GM19372 (cell line): Measurements from ENCODE around the gene GBA3.

Experiments used
- ATAC-seq: cut with Tn5 transposase; IDR thresholded peaks from one replicate; pipeline ENCODE4 v1.9.1; 2021; ENCODE audit warnings: mild to moderate bottlenecking, low read depth, moderate library complexity; ENCODE audit not compliant: unreplicated experiment

The GBA3 gene

DNA sequence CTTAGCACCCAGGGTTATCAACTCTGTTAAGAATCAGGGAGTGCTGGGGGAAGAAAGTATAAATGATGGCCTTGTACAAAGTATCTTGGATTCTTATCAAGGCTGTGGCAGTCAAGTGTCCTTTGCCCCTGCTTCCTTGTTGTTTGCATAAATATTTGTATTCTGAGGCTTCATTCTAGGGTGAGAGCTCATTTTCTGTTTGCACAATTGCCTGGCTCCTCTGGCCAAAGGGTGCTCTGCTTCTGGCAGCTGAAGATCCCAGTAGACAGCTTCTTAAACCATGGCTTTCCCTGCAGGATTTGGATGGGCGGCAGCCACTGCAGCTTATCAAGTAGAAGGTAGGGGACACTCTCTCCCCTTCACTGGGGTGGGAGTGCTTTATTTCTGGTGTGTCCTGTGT, at the start of gene GBA3:
Gene GBA3, plus strand, starts transcription at position 202 of the 400 bp plus-strand sequence.
- no peak for ATAC-seq

DNA sequence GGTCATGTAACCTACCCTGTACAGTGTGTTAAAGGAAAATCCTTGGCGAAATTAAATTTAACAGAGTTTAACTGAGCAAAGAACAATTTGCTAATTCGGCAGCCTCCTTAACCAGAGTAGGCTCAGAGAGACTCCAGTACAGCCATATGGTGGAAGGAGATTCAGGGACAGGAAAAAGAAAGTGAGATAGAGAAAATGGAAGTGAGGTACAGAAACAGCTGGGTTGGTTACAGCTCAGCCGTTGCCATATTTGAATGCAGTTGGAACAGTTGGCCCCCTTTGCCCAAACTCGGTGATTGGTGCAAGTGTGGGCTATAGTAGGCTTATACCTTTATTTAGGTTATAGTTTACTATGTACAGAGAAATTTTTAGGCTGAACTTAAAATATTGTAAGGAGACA, 48.8 kb upstream of the GBA3 start:
- ATAC-seq = no peak

DNA sequence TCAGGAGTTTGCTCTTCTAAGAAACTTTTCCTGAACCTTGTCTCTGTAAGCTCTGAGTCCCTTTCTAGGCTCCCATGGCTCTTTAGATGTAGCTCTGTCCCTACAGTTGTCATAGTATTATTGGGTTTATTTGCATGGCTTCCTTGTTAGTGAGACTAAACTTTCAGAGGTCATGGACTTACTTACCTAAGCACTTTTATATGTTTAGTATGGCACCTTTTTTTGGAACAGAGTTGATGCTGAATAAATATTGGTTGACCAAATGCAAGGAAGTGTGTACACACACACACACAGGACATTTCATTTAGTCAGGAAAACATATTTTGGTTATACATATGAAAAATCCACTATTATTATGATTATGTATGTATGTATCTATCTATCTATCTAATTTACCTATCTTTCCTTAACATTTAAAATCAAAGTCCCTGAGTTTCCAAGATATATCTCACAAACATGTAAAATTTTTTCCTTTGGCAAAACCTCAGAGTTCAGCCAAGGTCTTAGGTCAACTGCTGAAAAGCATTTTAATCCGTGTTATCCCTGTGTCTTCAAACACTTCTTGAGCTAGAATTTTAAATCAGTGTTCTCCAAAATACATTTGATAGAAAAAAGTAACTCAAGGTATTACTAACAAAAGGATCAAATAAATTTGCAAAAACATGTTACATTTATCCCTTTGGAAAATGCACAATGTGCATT, 47.1 kb upstream of the GBA3 start:
- no peak for ATAC-seq

DNA sequence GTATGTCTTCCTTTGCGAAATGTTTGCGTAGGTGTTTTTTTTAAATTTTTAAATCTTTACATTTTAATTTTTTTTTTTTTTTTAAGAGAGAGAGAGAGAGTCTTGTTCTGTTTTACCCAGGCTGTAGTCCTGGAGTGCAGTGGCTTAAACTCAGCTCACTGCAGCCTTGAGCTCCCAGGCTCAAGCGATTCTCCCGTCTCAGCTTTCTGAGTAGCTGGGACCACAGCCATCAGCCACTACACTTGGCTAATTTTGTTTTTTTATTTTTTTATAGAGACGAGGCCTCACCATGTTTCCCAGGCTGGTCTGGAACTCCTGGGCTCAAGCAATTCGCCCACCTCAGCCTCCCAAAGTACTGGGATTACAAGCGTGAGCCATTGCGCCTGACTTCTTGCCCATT, 43.7 kb upstream of the GBA3 start:
- no peak for ATAC-seq

DNA sequence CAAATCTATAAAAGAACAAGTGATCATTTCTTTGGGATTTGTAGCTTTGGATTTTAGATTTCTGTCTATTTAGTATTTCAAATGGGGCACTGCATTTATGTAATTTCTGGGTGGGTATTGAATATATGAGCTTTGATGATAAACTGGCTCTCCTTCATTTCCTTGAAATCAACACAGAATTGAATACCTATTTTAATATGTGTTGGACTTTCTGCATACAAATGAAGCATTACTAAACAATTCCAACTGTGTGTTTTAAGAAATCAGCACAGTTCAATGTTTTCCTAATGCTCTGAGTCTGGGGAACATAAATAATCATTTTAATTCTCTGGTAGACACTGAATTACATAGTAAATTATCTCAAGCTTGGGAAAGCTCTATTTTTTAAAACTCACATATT, 42.0 kb upstream of the GBA3 start:
- ATAC-seq = no peak

DNA sequence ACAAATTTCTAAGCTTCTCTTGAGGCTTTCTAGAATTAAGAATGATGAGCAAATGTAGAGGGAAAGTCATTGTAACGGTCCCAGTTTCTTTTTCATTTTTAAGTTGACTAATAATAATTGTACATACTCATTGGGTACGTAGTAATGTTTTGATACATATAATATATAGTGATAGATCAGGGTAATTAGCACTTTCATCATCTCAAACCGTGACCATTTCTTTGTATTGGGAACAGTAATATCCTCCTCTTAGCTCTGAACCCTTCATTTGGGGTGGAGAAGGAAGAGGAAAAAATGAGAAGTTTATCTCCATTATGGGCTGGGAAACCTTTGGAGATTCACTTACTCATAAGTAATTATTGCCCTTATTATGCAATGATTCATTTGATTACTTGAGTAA, 39.0 kb upstream of the GBA3 start:
- no peak for ATAC-seq

DNA sequence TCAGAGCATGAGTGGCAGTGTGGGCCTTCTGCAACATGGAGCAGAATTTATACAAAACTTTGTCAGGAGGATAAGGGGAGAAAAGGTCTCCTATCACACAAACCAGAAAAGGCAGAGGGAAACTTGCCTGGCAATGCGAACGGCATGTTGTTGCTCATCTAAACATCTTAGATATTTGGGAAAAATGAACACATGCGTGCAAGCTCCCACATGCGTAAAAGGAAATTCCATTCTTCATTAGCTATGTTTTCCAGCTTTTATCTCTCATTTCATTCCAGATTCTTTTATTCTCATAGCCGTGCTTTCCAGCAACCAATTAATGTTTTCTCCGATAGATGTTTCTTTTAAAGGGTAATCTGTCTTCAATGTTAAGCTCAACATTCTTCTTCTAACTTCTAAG, 31.3 kb upstream of the GBA3 start:
- no peak for ATAC-seq

DNA sequence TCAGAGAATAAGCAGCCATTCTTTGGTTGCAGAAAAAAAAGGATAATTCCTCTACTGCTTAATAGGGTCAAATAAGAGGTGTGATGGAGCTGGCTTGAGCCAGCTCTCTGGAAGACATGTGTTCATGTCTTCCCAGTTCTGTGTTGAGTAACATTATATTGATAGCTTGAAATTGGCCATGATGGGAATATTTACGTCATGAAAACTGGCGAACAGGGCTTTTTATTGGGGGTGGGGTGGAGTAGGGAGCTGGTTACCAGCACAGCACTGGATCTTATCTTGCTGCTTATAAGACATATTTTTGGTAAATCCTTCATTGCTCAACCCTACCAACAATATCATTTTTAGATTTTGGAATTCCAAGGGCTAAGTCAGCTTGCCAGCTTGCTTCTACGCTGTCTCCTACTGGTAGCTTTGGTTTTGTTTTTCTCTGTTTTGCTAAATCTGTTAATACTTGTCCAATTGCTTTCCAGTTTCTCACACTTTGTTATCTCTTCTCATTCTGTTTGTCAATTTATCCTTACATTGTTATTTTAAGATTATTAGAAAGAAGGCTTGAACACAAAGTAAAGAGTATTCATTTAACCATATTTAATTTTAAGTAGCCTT, 25.3 kb upstream of the GBA3 start:
- ATAC-seq = no peak

DNA sequence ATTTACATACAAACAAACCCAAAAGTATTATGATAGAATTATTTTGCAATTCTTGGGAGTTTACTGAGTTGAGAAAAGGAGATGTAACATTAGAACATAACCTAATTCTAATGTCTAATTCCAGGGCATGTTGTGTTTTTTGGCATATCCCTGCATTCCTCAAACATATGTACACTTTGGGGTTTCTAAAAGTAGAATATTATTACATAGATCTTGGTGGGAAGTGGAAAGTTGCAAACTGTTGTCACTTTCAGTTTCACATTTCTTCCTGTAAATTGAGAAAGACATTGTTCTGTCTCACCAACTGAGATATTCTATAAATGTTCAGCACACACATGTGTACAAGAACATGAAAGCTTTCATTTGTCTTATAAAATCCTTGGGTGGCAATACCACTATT, 24.4 kb upstream of the GBA3 start:
- no peak for ATAC-seq

DNA sequence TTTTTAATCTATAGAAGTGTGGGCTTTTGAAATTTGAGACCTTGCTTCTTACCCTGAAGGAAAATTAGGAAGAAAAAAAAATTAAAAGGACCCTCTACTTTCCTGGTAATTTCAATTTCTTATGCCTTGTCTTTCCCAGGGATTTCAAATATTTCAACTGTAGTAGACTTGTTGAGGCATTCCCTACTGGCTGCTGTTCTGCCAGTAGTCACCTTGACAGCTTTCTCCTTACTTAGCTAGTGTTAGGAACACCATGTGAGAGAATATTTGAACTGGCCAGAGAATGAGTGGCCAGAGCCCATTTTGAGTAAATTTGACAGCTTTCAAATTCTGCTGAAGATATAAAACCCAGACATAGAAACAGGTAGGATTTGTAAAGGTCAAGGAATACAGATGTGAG, 24.0 kb upstream of the GBA3 start:
- ATAC-seq = no peak

DNA sequence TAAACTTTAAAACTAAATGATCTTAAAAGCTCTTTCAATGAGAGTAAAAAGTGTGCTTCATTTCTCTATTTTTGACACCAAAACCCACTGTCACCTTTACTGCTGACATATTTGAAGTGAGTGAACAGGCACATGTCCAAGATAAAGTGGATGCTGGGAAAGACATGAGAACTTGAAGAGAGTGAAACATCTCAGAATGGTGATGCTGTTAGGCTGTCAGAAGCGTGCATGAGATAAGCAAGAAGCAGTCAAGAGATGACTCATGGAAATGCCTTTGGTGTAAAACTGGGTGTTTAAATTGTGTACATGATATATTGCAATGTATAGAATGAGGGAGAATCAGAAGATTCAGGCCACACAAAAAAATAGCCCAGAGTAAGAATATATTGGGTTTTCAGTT, 21.8 kb upstream of the GBA3 start:
- ATAC-seq = no peak

DNA sequence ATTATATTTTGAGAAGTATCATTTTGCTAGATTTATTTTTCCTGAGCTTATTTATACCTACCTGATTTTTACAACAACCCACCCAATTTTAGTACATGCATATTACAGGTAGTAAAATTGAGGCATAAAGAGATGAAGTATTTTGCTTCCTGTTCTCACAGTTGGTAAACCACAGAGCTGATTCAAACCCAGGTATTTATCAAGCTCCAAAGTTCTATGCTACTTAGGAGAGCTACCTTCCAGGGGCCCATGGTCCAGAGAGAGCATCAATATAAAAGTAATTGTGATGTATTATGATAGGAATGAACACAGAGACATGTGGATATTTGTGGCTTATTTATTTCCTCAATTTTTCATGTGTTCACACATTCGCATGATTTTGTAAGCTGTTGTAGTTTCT, 20.2 kb upstream of the GBA3 start:
- no peak for ATAC-seq

DNA sequence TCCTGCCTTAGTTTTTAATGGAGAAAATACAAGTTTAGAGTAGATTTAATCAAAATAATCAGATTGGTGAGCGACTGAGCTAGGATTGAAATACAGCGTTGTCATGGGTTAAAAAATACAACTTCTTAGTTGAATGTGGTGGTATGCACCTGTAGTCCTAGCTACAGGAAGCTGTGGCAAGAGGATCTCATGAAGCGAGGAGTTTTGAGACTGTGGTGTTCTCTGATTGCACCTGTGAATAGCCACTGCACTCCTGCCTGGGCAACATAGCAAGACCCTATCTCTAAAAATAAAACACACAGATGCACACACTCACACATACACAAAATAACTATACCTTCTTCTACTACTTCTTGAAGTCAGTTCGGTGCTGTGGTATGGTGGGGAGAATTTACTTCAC, 19.8 kb upstream of the GBA3 start:
- no peak for ATAC-seq

DNA sequence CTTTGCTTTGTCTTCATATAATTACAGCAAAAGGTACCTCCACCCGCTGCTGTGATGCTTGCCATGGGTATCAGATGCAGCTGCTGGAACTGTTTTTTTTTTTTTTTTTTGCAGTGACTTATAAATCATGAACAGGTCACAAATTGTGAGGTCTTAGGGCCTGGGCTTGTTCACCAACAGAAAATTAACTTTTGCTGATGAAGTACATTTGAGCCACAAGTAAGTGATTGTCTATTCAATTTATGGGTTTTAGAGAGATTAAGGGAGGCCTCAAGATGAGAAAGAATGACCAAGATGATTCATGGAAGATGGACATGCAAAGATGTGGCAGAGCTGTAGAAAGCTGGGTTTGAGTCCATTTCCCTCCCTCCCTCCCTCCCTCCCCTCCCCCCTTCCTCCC, 18.0 kb upstream of the GBA3 start:
- no peak for ATAC-seq

DNA sequence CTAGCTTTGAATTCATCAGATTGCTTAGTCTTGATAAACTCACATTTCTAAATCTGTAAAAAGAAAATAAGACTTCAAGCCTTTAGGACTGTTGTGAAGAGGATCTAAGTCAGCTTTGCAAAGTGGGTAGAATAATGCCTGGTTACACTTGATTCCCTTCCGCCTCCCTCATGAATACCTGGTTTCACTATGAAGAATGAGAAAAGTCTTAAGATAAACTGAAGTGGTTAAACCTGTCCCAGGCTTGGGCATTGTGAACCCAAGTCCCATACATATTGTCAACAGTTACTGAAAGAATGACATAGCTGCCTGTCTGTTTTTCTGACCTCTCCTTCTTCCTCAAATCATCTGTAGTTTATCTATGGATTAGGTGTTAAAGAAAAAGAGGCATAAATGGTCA, 16.7 kb upstream of the GBA3 start:
- ATAC-seq = no peak

DNA sequence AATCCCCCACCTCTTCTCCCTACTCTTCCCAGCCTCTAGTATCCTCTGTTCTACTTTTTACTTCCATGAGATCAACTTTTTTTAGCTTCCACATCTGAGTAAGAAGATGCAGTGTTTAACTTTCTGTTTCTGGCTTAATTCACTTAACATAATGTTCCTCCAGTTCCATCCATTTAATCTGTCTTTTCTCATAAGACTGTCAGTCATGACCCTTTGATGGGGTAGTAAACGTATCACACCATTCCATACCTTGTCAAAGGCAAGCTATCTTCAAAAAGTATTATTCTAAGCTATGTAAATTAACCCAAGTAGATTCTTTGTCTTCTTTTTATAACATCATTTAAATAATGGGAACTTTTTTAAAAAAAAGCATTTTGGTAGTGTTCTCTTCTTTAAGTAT, 15.0 kb upstream of the GBA3 start:
- ATAC-seq = no peak

DNA sequence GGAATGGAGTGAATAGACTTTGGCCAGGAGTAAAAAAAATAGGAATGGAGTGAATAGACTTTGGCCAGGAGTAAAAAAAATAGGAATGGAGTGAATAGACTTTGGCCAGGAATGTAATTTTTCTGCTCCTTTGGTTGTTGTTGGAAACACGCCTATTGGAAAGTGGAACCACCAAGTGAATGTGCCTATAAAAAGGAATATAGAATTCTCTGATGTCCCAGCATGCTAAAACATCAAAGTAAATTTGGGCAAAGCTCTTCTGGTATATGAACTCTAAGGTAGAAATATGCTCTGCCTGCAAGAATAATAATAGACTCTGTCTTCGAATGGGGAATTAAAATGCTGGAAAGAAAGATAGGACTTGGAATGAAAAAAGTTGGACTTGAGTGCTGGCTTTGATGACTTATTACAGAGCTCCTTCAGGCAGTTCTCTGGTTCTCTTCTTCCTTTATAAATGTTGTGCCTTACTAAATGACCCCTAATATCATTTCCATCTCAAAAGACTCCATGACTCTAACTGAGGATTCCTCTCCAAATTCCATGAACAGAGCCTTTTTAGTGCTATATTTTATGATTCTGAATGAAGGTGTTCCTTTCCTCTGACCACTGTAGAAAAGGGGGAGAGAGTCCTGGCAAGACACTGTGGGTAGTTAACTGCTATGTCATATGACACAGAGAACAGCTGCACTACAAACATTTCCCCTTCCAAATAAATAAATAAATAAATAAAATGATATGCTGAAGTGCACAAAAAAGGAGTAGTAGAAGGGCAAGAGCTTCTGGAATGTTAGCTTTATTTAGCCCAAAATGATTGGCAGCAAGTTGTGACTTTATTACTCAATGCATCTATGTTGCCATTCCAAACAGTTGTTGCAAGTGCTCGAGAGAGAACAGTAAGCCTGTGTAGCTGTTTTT, 13.5 kb upstream of the GBA3 start:
- ATAC-seq = no peak

DNA sequence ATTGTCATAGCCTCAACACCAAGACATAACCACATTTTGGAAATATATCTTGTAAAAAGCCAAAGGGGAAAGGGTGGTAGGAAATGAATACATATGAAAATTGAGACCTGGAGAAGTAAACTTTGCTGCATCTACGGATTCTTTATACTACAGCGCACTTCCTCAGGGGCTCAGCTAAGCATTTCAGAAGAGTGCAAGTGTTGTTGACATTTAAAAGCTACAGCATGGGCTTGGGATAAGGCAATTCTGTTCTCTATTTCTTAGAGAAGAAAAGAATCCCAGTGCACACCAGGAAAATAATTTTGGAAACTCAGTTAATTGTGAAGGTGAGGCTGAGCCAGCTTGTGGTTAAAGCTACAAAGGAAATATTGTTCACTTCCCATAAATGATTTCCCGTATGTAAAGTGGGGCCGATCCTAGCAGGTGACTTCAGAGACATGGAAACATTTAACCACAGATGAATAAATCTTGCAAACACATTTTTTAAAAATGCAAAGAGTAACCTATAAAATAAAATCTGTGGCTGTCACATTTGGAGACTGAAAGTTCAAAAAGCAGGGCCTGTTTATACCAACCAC, 12.6 kb upstream of the GBA3 start:
- ATAC-seq = no peak

DNA sequence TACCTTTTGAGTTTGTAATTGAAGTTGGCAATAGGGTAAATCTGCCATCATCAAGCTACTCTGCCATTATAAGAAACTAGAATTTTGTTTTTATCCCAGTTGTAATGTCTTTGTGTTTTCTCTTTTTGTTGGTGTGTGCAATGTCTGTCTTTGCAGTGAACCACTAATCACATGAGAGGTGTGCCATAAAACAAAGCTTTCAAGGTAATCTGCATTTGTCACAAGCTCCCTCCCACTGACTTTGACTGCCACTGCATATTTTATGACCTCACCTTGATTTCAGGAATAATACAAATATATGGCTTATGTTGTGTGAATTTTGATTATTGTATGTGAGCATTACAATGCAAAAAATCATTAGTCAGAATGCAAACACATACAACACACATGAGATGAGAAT, 9.0 kb upstream of the GBA3 start:
- ATAC-seq = no peak

DNA sequence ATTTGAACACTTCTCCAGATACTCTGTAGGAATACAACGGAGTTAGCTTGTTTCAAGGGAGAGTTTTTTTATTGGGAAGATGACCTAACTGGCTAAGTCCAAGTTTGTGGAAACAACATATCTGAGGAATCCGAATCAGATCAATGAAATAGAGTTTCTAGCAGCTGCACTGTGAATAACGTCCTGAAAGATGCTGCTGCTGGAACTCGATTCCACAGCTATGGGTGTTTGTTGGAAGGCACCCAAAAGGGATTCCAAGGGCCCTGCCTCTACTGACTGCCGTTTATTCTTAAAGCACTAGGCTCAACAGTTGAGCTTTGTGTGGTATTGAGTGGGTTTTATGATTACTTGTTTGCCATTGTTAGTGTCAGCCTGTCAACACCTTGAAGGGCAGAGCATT, 6.6 kb upstream of the GBA3 start:
- no peak for ATAC-seq

DNA sequence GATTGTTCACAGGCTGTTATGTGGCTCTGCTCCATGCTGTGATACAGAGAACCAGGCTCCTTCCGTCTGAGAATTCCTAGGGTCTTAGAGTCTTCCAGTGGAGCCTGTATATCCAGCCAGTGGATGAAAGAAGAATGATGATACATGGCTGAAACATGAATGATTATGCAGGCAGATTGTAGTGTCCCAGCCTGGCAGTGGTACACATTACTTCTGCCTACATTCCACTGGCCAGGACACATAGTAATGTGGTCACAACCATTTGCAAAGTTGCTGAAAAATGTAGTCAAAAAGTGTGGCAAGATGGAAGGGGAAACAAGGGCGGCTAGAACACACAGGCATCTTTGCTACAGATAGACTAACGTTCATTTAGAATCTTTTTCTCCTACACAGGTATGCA, 4.5 kb upstream of the GBA3 start:
- no peak for ATAC-seq
